GM12873 (cell line): ENCODE results near the gene THY1.
A peak's percentile ranks its signal among the peaks of the same experiment; 100 is the strongest.

Experiments used
- CTCF ChIP-seq: IDR thresholded peaks from 2 replicates; pipeline ENCODE4 v1.5.1; 2012; ENCODE audit warnings: low read depth, mild to moderate bottlenecking, moderate library complexity, low read length, control low read depth; ENCODE audit not compliant: insufficient read depth; ENCODE audit errors: missing control alignments

Gene THY1

GRCh38 chr11:119374632-119375336 lies 48.2 kb downstream of the THY1 start:
- TF ChIP-seq CTCF, result no peak

- peak; percentile 88 for TF ChIP-seq CTCF
Observed at GRCh38 chr11:119373921-119374631, 48.9 kb downstream of the THY1 start.

GRCh38 chr11:119373059-119373920 lies 49.7 kb downstream of the THY1 start:
- TF ChIP-seq CTCF, result no peak

GRCh38 chr11:119372260-119373058 lies 50.5 kb downstream of the THY1 start:
- TF ChIP-seq CTCF, result no peak

GRCh38 chr11:119371778-119372182 lies 51.2 kb downstream of the THY1 start:
- TF ChIP-seq CTCF, result peak; percentile 31

GRCh38 chr11:119371067-119371601 lies 51.8 kb downstream of the THY1 start:
- TF ChIP-seq CTCF, result no peak
